HEK293T (cell line): ENCODE results near the gene KLRC1.
"Not testable (repeated sequence)": the region's sequence is repeated elsewhere in the genome, so short reads cannot be mapped to it uniquely, and the experiment has no call there.

Experiments
- CTCF ChIA-PET: fragments of 350-600 bp; formaldehyde crosslinking; extraction: SDS; loops from one replicate; lab custom pipeline; 2021; ENCODE audit warnings: antibody characterized with exemption, inconsistent platforms; lab: Yijun Ruan, JAX
- POLR2A ChIA-PET: fragments of 350-600 bp; formaldehyde crosslinking; extraction: SDS; loops from one replicate; lab custom pipeline; 2020; ENCODE audit warnings: antibody characterized with exemption, inconsistent platforms; lab: Yijun Ruan, JAX
- DNase-seq: peaks from one replicate; pipeline ENCODE4 v3.0.0; 2012; ENCODE audit warnings: mixed read lengths; ENCODE audit errors: extremely low spot score
- ARNT ChIP-seq: fragments of 450-650 bp; IDR thresholded peaks from 2 replicates; pipeline ENCODE4 v1.6.1; 2017; ENCODE audit warnings: mild to moderate bottlenecking
- BHLHE40 ChIP-seq: fragments of 450-650 bp; IDR thresholded peaks from 2 replicates; pipeline ENCODE4 v1.6.1; 2016; ENCODE audit warnings: mild to moderate bottlenecking, moderate library complexity, borderline replicate concordance
- CTBP1 ChIP-seq: fragments of 450-650 bp; IDR thresholded peaks from 2 replicates; pipeline ENCODE4 v1.6.1; 2016; ENCODE audit warnings: borderline replicate concordance
- ELF4 ChIP-seq: fragments of 450-650 bp; IDR thresholded peaks from 2 replicates; pipeline ENCODE4 v1.6.1; 2017; ENCODE audit warnings: antibody characterized with exemption
- FOXA1 ChIP-seq: fragments of 450-650 bp; IDR thresholded peaks from 2 replicates; pipeline ENCODE4 v1.6.1; 2016; ENCODE audit warnings: mild to moderate bottlenecking
- FOXK2 ChIP-seq: fragments of 450-650 bp; IDR thresholded peaks from 2 replicates; pipeline ENCODE4 v1.6.1; 2016; ENCODE audit warnings: mild to moderate bottlenecking
- FOXM1 ChIP-seq: fragments of 450-650 bp; IDR thresholded peaks from 2 replicates; pipeline ENCODE4 v1.6.1; 2017; ENCODE audit warnings: mild to moderate bottlenecking, borderline replicate concordance
- HDGF ChIP-seq: fragments of 450-650 bp; IDR thresholded peaks from 2 replicates; pipeline ENCODE4 v1.6.1; 2017; ENCODE audit warnings: antibody characterized with exemption, borderline replicate concordance
- L3MBTL2 ChIP-seq: fragments of 450-650 bp; conservative IDR thresholded peaks from 2 replicates; pipeline ENCODE4 v1.6.1; 2016; ENCODE audit warnings: mild to moderate bottlenecking
- LEF1 ChIP-seq: fragments of 450-650 bp; IDR thresholded peaks from 2 replicates; pipeline ENCODE4 v1.6.1; 2017; ENCODE audit warnings: mild to moderate bottlenecking, borderline replicate concordance
- NFRKB ChIP-seq: fragments of 450-650 bp; IDR thresholded peaks from 2 replicates; pipeline ENCODE4 v1.6.1; 2016; ENCODE audit warnings: mild to moderate bottlenecking, moderate library complexity
- SP1 ChIP-seq: fragments of 450-650 bp; IDR thresholded peaks from 2 replicates; pipeline ENCODE4 v1.6.1; 2017
- SUZ12 ChIP-seq: fragments of 450-650 bp; IDR thresholded peaks from 2 replicates; pipeline ENCODE4 v1.6.1; 2016; ENCODE audit warnings: mild to moderate bottlenecking
- TARDBP ChIP-seq: fragments of 450-650 bp; IDR thresholded peaks from 2 replicates; pipeline ENCODE4 v1.6.1; 2016
- ZNF384 ChIP-seq: fragments of 450-650 bp; IDR thresholded peaks from 2 replicates; pipeline ENCODE4 v1.6.1; 2016
- TF ChIP-seq, protein P1 (sequence below): fragments of 450-650 bp; IDR thresholded peaks from 2 replicates; pipeline ENCODE4 v1.6.1; 2016

Gene KLRC1

DNA sequence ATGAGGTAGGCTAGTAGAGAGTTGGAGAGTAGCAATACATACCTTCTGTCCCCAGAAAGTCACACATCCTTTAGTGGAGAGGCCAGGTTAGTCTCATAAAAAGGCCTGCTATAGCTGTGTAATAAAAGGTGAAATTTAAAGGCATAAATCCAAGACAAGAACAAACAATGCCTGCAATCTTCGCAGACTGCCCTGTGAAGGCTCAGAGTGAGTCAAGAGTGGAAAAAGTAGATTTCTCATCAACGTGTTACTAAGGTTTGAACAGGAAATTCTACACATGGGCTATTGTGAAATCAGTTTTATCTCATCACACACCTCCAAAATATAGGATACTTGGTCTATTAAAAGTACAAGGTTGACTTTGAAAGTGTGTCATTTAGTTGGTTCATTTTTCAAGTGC, at the start of gene KLRC1:
Gene KLRC1 (minus strand): TSS at position 222 of the 400 bp plus-strand sequence. CDS start 2,221 bp downstream, outside the sequence.
- DNase-seq: no peak
- TF ChIP-seq NFRKB (no peak), L3MBTL2 (no peak), FOXA1 (no peak), FOXK2 (no peak), LEF1 (no peak), SP1 (no peak), HDGF (no peak), SUZ12 (no peak), BHLHE40 (no peak), ZNF384 (no peak), ARNT (no peak), TARDBP (no peak), CTBP1 (no peak), FOXM1 (no peak), ELF4 (no peak)
- TF ChIP-seq, protein P1, sequence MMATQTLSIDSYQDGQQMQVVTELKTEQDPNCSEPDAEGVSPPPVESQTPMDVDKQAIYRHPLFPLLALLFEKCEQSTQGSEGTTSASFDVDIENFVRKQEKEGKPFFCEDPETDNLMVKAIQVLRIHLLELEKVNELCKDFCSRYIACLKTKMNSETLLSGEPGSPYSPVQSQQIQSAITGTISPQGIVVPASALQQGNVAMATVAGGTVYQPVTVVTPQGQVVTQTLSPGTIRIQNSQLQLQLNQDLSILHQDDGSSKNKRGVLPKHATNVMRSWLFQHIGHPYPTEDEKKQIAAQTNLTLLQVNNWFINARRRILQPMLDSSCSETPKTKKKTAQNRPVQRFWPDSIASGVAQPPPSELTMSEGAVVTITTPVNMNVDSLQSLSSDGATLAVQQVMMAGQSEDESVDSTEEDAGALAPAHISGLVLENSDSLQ: no peak
- CTCF ChIA-PET: no interaction called here
- POLR2A ChIA-PET: no interaction called here

- ChIA-PET CTCF (no interaction called here), POLR2A (no interaction called here)
- DNase-seq: no peak
- TF ChIP-seq, protein P1: no peak
- TF ChIP-seq FOXM1: no peak
- no peak for TF ChIP-seq ZNF384
- TF ChIP-seq L3MBTL2: no peak
- no peak for TF ChIP-seq HDGF
- no peak for TF ChIP-seq BHLHE40
- TF ChIP-seq CTBP1: no peak
- no peak for TF ChIP-seq FOXK2
- no peak for TF ChIP-seq FOXA1
- no peak for TF ChIP-seq TARDBP
- TF ChIP-seq ARNT: no peak
- no peak for TF ChIP-seq SUZ12
- no peak for TF ChIP-seq LEF1
- no peak for TF ChIP-seq ELF4
- no peak for TF ChIP-seq SP1
- TF ChIP-seq NFRKB: no peak
Measured at GRCh38 chr12:10501030-10501429, 47.9 kb upstream of the KLRC1 start.

DNA sequence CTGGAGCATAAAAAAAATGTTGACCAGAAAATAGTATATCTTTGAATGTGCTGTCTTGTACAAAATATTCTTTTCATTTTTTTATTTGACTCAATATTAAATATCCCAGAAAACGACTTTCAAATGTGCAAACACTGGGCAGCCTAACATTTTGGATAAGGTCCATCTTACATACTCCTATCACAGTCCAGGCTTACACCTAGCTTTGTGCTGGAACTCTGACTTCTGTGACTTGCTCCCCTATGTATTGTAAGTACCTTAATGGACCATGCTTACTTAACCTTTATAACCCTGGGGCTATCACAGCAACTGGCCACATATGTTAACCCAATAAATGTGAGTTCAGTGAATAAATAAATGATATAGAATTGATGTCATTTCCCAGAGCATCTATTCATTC, 44.9 kb upstream of the KLRC1 start:
- no peak for DNase-seq
- TF ChIP-seq CTBP1 (no peak), NFRKB (no peak), FOXA1 (no peak)
- CTCF ChIA-PET: no interaction called here
- POLR2A ChIA-PET: no interaction called here

DNA sequence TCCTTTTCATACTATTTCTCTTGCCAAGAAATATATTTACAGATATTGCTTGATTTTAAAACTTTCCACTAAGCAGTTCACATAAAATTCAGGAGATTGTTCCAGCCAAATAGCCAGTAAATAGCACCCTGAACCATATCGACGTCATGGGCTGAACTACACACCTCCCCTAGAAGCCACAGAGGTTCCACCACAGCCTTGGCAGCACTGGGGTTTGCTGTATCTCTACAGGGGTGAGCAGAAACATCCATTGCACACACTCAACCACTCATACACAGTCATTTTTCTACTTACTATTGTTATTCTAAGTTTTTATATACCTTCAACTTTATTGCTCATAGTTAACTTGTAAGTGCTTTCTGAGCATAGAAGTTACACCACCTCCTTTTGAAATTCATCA, 44.4 kb upstream of the KLRC1 start:
- peak; percentile 6 for DNase-seq
- CTCF ChIA-PET: no interaction called here
- TF ChIP-seq L3MBTL2 (no peak), SUZ12 (no peak), NFRKB (no peak), FOXK2 (no peak)
- POLR2A ChIA-PET: no interaction called here

DNA sequence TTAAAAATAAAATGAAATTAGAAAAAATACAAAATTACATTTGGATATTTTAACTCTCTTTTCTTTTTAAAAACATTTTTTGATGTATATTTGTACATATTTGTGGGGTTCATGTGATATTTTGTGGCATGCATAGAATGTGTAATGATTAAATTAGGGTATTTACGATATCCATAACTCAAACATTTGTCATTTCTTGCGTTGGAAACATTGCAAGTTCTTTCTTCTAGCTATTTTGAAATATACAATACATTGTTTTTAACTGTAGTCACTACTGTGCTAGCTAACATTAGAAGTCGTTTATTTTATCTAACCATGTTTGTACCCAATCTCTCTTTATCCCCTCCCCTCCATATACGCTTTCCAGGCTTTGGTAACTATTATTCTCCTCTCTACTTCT, 38.6 kb upstream of the KLRC1 start:
- TF ChIP-seq FOXM1: no peak
- TF ChIP-seq FOXA1: no peak
- TF ChIP-seq ELF4: no peak
- no peak for TF ChIP-seq TARDBP
- no peak for TF ChIP-seq SP1
- TF ChIP-seq L3MBTL2: no peak
- no peak for TF ChIP-seq BHLHE40
- TF ChIP-seq ARNT: no peak
- TF ChIP-seq HDGF: no peak
- no peak for TF ChIP-seq LEF1
- TF ChIP-seq, protein P1: no peak
- TF ChIP-seq ZNF384: no peak
- no peak for TF ChIP-seq NFRKB
- no peak for TF ChIP-seq CTBP1
- TF ChIP-seq FOXK2: no peak
- TF ChIP-seq SUZ12: no peak
- no peak for DNase-seq
- ChIA-PET CTCF (interaction anchor here (0.6 kb wide), 1 partner anchor 623 kb away, joined by 3 read pairs; no protein-coding TSS in a partner anchor), POLR2A (no interaction called here)

DNA sequence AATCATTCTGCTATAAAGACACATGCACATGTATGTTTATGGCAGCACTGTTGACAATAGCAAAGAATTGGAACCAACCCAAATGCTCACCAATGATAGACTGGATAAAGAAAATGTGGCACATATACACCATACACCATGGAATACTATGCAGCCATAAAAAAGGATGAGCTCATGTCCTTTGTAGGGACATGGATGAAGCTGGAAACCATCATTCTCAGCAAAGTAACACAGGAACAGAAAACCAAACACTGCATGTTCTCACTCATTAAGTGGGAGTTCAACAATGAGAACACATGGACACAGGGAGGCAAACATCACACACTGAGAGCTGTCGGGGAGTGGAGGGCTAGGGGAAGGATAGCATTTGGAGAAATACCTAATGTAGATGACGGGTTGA, 34.2 kb upstream of the KLRC1 start:
- POLR2A ChIA-PET, DNase-seq, CTCF ChIA-PET: not testable (repeated sequence)

- POLR2A ChIA-PET: not testable (repeated sequence)
Measured at GRCh38 chr12:10481901-10482300, 28.7 kb upstream of the KLRC1 start.

DNA sequence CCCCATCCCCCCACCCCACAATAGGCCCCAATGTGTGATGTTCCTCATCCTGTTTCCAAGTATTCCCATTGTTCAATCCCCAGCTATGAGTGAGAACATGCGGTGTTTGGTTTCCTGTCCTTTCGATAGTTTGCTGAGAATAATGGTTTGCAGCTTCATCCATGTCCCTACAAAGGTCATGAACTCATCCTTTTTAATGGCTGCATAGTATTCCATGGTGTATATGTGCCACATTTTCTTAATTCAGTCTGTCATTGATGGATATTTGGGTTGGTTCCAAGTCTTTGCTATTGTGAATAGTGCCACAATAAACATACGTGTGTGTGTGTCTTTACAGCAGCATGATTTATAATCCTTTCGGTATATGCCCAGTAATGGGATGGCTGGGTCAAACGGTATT, 19.6 kb upstream of the KLRC1 start:
- POLR2A ChIA-PET, DNase-seq, CTCF ChIA-PET: not testable (repeated sequence)

More at GRCh38 chr12:10481901-10482300, 28.7 kb upstream of the KLRC1 start:
- CTCF ChIA-PET, DNase-seq: not testable (repeated sequence)
